B cell (primary cell): ENCODE results near the gene DGKA.

Source experiments
- CTCF ChIP-seq: fragments of 200-600 bp; IDR thresholded peaks from one replicate; pipeline ENCODE4 v1.8.0; 2022; ENCODE audit warnings: antibody characterized with exemption, mild to moderate bottlenecking
- EZH2 ChIP-seq: IDR thresholded peaks from 2 replicates; pipeline ENCODE4 v1.6.1; 2012; ENCODE audit warnings: borderline replicate concordance, low read depth, mild to moderate bottlenecking, moderate library complexity, low read length; ENCODE audit not compliant: insufficient read depth, poor library complexity, severe bottlenecking

GRCh38 chr12:55935738-55936151, 4.8 kb downstream of the DGKA start:
- TF ChIP-seq CTCF (no peak), EZH2 (no peak)
